Activated CD4-positive, alpha-beta memory T cell treated with anti-CD3 and anti-CD28 coated beads for 36 hours (primary cell): ENCODE results near the gene FNTB. TPM values are rescaled to one million over a fixed set of nuclear protein-coding genes. Genes with fewer than 3 reads are reported as not detected.

Experiments used
- CTCF ChIA-PET: fragments of 350-600 bp; sonication (Branson Sonifier 250); formaldehyde crosslinking; loops from one replicate; lab custom pipeline; 2021; ENCODE audit warnings: antibody characterized with exemption, inconsistent platforms; lab: Charles Lee
- POLR2A ChIA-PET: fragments of 350-600 bp; sonication (Branson Sonifier 250); formaldehyde crosslinking; loops from one replicate; lab custom pipeline; 2021; ENCODE audit warnings: antibody characterized with exemption; lab: Charles Lee
- DNase-seq: peaks from one replicate; pipeline ENCODE4 v3.0.0-alpha.2; 2020
- H3K27ac Mint-ChIP-seq: one replicate; pipeline ENCODE4 v1.8.0; 2021; ENCODE audit warnings: mixed read lengths
- H3K27me3 Mint-ChIP-seq: one replicate; pipeline ENCODE4 v1.8.0; 2021; ENCODE audit warnings: mixed read lengths
- H3K36me3 Mint-ChIP-seq: one replicate; pipeline ENCODE4 v1.8.0; 2021; ENCODE audit warnings: mixed read lengths
- H3K4me1 Mint-ChIP-seq: one replicate; pipeline ENCODE4 v1.8.0; 2021; ENCODE audit warnings: low read depth, mixed read lengths
- H3K4me3 Mint-ChIP-seq: one replicate; pipeline ENCODE4 v1.8.0; 2021; ENCODE audit warnings: mild to moderate bottlenecking, mixed read lengths
- H3K9me3 Mint-ChIP-seq: one replicate; pipeline ENCODE4 v1.8.0; 2021; ENCODE audit warnings: mixed read lengths
- intact Hi-C: fragments of 100-400 bp; cut with micrococcal nuclease; formaldehyde crosslinking; loops from one replicate; pipeline ENCODE4 v1.15.1; 2023
- microRNA-seq: library from miRNA; unstranded; fragments of <30 nt; microRNA quantifications from one replicate; pipeline ENCODE4 v1.2.0, GENCODE V29; 2022; ENCODE audit warnings: borderline number of aligned reads, borderline microRNAs expressed, borderline replicate concordance
- total RNA-seq, 2 experiments: library from RNA; stranded (reverse); gene quantifications; one replicate each; pipeline ENCODE4 v1.2.3, GENCODE V29; 2021

FNTB gene
- total RNA-seq, 2 experiments from 2014 or later: 8.8 to 12.3 TPM

GRCh38 chr14:65102441-65103149, 115.9 kb downstream of the FNTB start, which contains the start of gene MAX:
Gene MAX, minus strand, starts transcription at chr14:65102517. Its CDS starts 178 bp downstream, at chr14:65102339.
- no peaks in the 10 kb centered on the region for H3K9me3 Mint-ChIP-seq
- H3K27me3 Mint-ChIP-seq: no peaks in the 10 kb centered on the region
- peaks cover 13% of the 10 kb centered on the region for H3K36me3 Mint-ChIP-seq
- ChIA-PET POLR2A (interaction anchor here (0.6 to 0.9 kb wide), 2 partner anchors 19 to 103 kb away, joined by 3 read pairs; no protein-coding TSS in a partner anchor), CTCF (interaction anchor here (0.6 to 1.0 kb wide), 4 partner anchors 8 to 116 kb away, joined by 3 to 4 read pairs (median 4); partner anchors contain the start of gene FNTB)
- peak; percentile 99 for DNase-seq
- H3K4me3 Mint-ChIP-seq: peak within 1 kb of the TSS; percentile 96
- H3K27ac Mint-ChIP-seq: peak within 1 kb of the TSS; percentile 93
- intact Hi-C loops: loop anchor here (1.0 to 5.0 kb wide), 7 partner anchors 104 to 1460 kb away; partner anchors contain the start of genes CHURC1, FUT8, WDR89 and ZBTB1
- H3K4me1 Mint-ChIP-seq: peaks cover 34% of the 10 kb centered on the region

- Mint-ChIP-seq H3K4me3 (peak overlapping the region; percentile 96), H3K27me3 (no peaks in the 10 kb centered on the region), H3K36me3 (peaks cover 8% of the 10 kb centered on the region), H3K27ac (no peak overlapping the region), H3K9me3 (no peaks in the 10 kb centered on the region), H3K4me1 (peaks cover 29% of the 10 kb centered on the region)
- intact Hi-C loops: loop anchor here (2.0 to 5.0 kb wide), 5 partner anchors 104 to 1461 kb away; partner anchors contain the start of genes CHURC1, WDR89 and ZBTB1
- ChIA-PET CTCF (interaction anchor here (0.6 to 1.8 kb wide), 5 partner anchors 7 to 312 kb away, joined by 3 to 6 read pairs (median 3); partner anchors contain the start of gene FNTB), POLR2A (interaction anchor here (0.6 to 0.9 kb wide), 3 partner anchors 9 to 193 kb away, joined by 3 read pairs; no protein-coding TSS in a partner anchor)
- DNase-seq: peak; percentile 17
Observed at GRCh38 chr14:65103150-65103760, 116.6 kb downstream of the FNTB start.

- no peak overlapping the region for H3K27ac Mint-ChIP-seq
- no peak for DNase-seq
- CTCF ChIA-PET: interaction anchor here (0.8 to 1.8 kb wide), 5 partner anchors 11 to 720 kb away, joined by 3 to 6 read pairs (median 3); partner anchors contain the start of gene FNTB
- no peak overlapping the region for H3K4me3 Mint-ChIP-seq
- H3K4me1 Mint-ChIP-seq: peaks cover 16% of the 10 kb centered on the region
- H3K27me3 Mint-ChIP-seq: no peaks in the 10 kb centered on the region
- intact Hi-C loops: loop anchor here (5.0 kb wide), 2 partner anchors 743 to 1462 kb away; partner anchors contain the start of gene WDR89
- POLR2A ChIA-PET: no interaction called here
- peaks cover 6% of the 10 kb centered on the region for H3K36me3 Mint-ChIP-seq
- no peaks in the 10 kb centered on the region for H3K9me3 Mint-ChIP-seq
Observed at GRCh38 chr14:65104791-65105190, 118.1 kb downstream of the FNTB start.

- Mint-ChIP-seq H3K36me3 (peaks cover 3% of the 10 kb centered on the region), H3K27me3 (no peaks in the 10 kb centered on the region), H3K4me3 (no peak overlapping the region), H3K27ac (no peak overlapping the region), H3K4me1 (peaks cover 4% of the 10 kb centered on the region), H3K9me3 (no peaks in the 10 kb centered on the region)
- ChIA-PET CTCF (no interaction called here), POLR2A (no interaction called here)
- intact Hi-C loops: no loop called here
- DNase-seq: no peak
Observed at GRCh38 chr14:65106316-65106715, 119.6 kb downstream of the FNTB start.

GRCh38 chr14:65106736-65107135, 120.0 kb downstream of the FNTB start:
- Mint-ChIP-seq H3K4me1 (peaks cover 4% of the 10 kb centered on the region), H3K36me3 (peaks cover 3% of the 10 kb centered on the region), H3K4me3 (no peak overlapping the region), H3K27ac (no peak overlapping the region), H3K27me3 (no peaks in the 10 kb centered on the region), H3K9me3 (no peaks in the 10 kb centered on the region)
- ChIA-PET CTCF (no interaction called here), POLR2A (no interaction called here)
- intact Hi-C loops: no loop called here
- DNase-seq: no peak

GRCh38 chr14:65107200-65107599, 120.5 kb downstream of the FNTB start:
- Mint-ChIP-seq H3K4me1 (peaks cover 4% of the 10 kb centered on the region), H3K36me3 (peaks cover 2% of the 10 kb centered on the region), H3K27me3 (no peaks in the 10 kb centered on the region), H3K9me3 (no peaks in the 10 kb centered on the region), H3K27ac (no peak overlapping the region), H3K4me3 (no peak overlapping the region)
- CTCF ChIA-PET: interaction anchor here (0.6 kb wide), 1 partner anchor 574 kb away, joined by 3 read pairs; no protein-coding TSS in a partner anchor
- intact Hi-C loops: no loop called here
- no peak for DNase-seq
- POLR2A ChIA-PET: no interaction called here

- ChIA-PET POLR2A (no interaction called here), CTCF (no interaction called here)
- H3K36me3 Mint-ChIP-seq: no peaks in the 10 kb centered on the region
- intact Hi-C loops: no loop called here
- H3K4me1 Mint-ChIP-seq: no peaks in the 10 kb centered on the region
- H3K4me3 Mint-ChIP-seq: no peak overlapping the region
- H3K9me3 Mint-ChIP-seq: no peaks in the 10 kb centered on the region
- no peaks in the 10 kb centered on the region for H3K27me3 Mint-ChIP-seq
- DNase-seq: no peak
- H3K27ac Mint-ChIP-seq: no peak overlapping the region
Observed at GRCh38 chr14:65109357-65109756, 122.7 kb downstream of the FNTB start.

GRCh38 chr14:65110525-65110924, 123.8 kb downstream of the FNTB start:
- no peak for DNase-seq
- Mint-ChIP-seq H3K27me3 (no peaks in the 10 kb centered on the region), H3K27ac (no peak overlapping the region), H3K36me3 (no peaks in the 10 kb centered on the region), H3K4me3 (no peak overlapping the region), H3K4me1 (no peaks in the 10 kb centered on the region), H3K9me3 (no peaks in the 10 kb centered on the region)
- POLR2A ChIA-PET: no interaction called here
- intact Hi-C loops: no loop called here
- CTCF ChIA-PET: interaction anchor here (0.5 to 0.7 kb wide), 2 partner anchors 8 to 790 kb away, joined by 3 read pairs; no protein-coding TSS in a partner anchor

Small RNA genes within 50 kb of the gene (microRNA-seq; reads per million reads assigned to microRNA genes)
- gene MIR4706: not detected

Other genes starting within 250 kb of the FNTB start
- gene SPTB, start 107.0 kb upstream of the FNTB start, total RNA-seq: under 1 TPM; 0.57 to 0.70 TPM
- 10 to 100 TPM; 61.7 to 62.6 TPM for gene CHURC1, start 72.4 kb upstream of the FNTB start, total RNA-seq
- not detected for gene GPX2, start 44.1 kb upstream of the FNTB start, total RNA-seq
- gene RAB15, start 14.6 kb upstream of the FNTB start, total RNA-seq: 1 to 10 TPM; 4.8 to 5.3 TPM
- gene MAX, start 115.6 kb downstream of the FNTB start, total RNA-seq: 10 to 100 TPM; 74.5 to 80.7 TPM